ENCODE results near the gene LPP.

DNA sequence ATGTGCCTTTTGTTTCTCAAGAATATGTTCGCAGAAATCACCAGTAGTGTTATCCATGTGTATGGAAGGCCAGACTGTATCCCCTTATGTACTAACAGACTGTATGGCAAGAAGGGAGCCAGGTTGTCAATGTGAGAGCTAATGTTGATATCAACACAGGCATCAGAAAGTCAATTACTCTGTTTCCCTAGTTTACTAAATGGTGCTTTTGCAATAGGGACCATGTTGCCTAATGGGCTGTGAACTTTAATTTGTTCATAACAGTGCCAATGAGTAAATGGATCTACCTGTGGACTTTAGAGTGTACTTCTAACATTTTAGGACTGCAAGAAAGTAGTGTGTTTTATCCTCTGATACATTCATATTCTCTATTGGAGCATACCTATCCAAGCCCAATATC, 586.1 kb downstream of the LPP start:
- TF ChIP-seq, protein P1, sequence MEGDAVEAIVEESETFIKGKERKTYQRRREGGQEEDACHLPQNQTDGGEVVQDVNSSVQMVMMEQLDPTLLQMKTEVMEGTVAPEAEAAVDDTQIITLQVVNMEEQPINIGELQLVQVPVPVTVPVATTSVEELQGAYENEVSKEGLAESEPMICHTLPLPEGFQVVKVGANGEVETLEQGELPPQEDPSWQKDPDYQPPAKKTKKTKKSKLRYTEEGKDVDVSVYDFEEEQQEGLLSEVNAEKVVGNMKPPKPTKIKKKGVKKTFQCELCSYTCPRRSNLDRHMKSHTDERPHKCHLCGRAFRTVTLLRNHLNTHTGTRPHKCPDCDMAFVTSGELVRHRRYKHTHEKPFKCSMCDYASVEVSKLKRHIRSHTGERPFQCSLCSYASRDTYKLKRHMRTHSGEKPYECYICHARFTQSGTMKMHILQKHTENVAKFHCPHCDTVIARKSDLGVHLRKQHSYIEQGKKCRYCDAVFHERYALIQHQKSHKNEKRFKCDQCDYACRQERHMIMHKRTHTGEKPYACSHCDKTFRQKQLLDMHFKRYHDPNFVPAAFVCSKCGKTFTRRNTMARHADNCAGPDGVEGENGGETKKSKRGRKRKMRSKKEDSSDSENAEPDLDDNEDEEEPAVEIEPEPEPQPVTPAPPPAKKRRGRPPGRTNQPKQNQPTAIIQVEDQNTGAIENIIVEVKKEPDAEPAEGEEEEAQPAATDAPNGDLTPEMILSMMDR (conservative IDR thresholded peaks at IDR 0.05) = no peak
- TF ChIP-seq EZH2 (IDR thresholded peaks at IDR 0.05; ENCODE audit: low read depth) = no peak

Measured in PC-9 (cell line).